SH-SY5Y (cell line): ENCODE data around the gene LIMK2.

Experiments
- GATA2 ChIP-seq: IDR thresholded peaks from 2 replicates; pipeline ENCODE4 v1.6.1; 2011; ENCODE audit warnings: mild to moderate bottlenecking, low read depth, low read length
- GATA3 ChIP-seq: IDR thresholded peaks from 2 replicates; pipeline ENCODE4 v1.6.1; 2011; ENCODE audit warnings: low read depth, mild to moderate bottlenecking, low read length, moderate library complexity

GRCh38 chr22:31243339-31244045, 31.4 kb downstream of the LIMK2 start:
- TF ChIP-seq GATA3, result no peak
- TF ChIP-seq GATA2, result no peak
